ENCODE data around the gene DAW1.
A peak's percentile ranks its signal among the peaks of the same experiment; 100 is the strongest.

Gene DAW1

DNA sequence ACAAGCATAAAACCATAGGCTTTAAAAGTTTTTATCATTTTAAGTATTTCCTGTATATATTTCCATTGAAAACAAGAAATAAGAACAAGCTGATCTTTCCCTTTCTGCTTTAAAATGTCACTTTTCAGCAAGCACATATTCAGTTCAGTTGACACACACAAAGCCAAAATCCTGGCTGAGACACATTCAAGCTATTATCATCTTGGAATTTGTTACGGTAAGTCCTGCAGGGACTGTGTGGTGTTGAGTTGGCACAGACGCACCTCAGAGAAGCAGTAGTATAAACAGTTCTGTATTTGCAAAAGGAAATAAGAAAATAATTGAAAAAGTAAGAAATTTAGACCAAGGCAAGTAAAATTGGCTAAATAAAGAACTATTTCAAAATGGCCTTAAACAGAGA, 10.4 kb upstream of the DAW1 start:
- Histone ChIP-seq H3K9ac (ENCODE audit: low read length) (no peak overlapping the region), H3K9me2 (ENCODE audit: low read depth, low read length) (no peaks in the 10 kb centered on the region), H3K4me3 (ENCODE audit: low read depth, low read length, poor library complexity, severe bottlenecking) (no peak overlapping the region), H4K20me1 (ENCODE audit: insufficient read depth, low read length) (no peaks in the 10 kb centered on the region), H3K79me2 (ENCODE audit: insufficient read depth, low read length) (no peaks in the 10 kb centered on the region), H3F3A (ENCODE audit: insufficient read depth, low read length) (no peaks in the 10 kb centered on the region), H3K4me1 (ENCODE audit: insufficient read depth, low read length, severe bottlenecking) (no peaks in the 10 kb centered on the region), H3K27ac (ENCODE audit: low read depth, low read length, poor library complexity, severe bottlenecking) (no peak overlapping the region), H3K9me3 (ENCODE audit: low read length) (no peaks in the 10 kb centered on the region), H3K36me3 (ENCODE audit: insufficient read depth, low read length) (no peaks in the 10 kb centered on the region), H2AFZ (ENCODE audit: low read length) (no peak overlapping the region), H3K27me3 (ENCODE audit: insufficient read depth, low read length) (no peaks in the 10 kb centered on the region), H3K4me2 (ENCODE audit: low read length) (no peak overlapping the region)
- TF ChIP-seq CTCF (IDR thresholded peaks at IDR 0.05; ENCODE audit: low read length) (no peak), EZH2 (IDR thresholded peaks at IDR 0.05; ENCODE audit: borderline replicate concordance, low read length) (no peak)

GRCh38 chr2:227862227-227862740, 9.1 kb upstream of the DAW1 start:
- no peaks in the 10 kb centered on the region for H3K9me2 ChIP-seq (ENCODE audit: low read depth, low read length)
- H3K4me1 ChIP-seq (ENCODE audit: insufficient read depth, low read length, severe bottlenecking), result no peaks in the 10 kb centered on the region
- no peaks in the 10 kb centered on the region for H4K20me1 ChIP-seq (ENCODE audit: insufficient read depth, low read length)
- H3F3A ChIP-seq (ENCODE audit: insufficient read depth, low read length), result no peaks in the 10 kb centered on the region
- H2AFZ ChIP-seq (ENCODE audit: low read length), result no peak overlapping the region
- H3K27ac ChIP-seq (ENCODE audit: low read depth, low read length, poor library complexity, severe bottlenecking), result no peak overlapping the region
- no peak overlapping the region for H3K4me2 ChIP-seq (ENCODE audit: low read length)
- TF ChIP-seq EZH2 (IDR thresholded peaks at IDR 0.05; ENCODE audit: borderline replicate concordance, low read length) (no peak), CTCF (IDR thresholded peaks at IDR 0.05; ENCODE audit: low read length) (peak; percentile 63)
- H3K9me3 ChIP-seq (ENCODE audit: low read length), result no peaks in the 10 kb centered on the region
- no peak overlapping the region for H3K4me3 ChIP-seq (ENCODE audit: low read depth, low read length, poor library complexity, severe bottlenecking)
- no peaks in the 10 kb centered on the region for H3K79me2 ChIP-seq (ENCODE audit: insufficient read depth, low read length)
- no peaks in the 10 kb centered on the region for H3K27me3 ChIP-seq (ENCODE audit: insufficient read depth, low read length)
- H3K9ac ChIP-seq (ENCODE audit: low read length), result no peak overlapping the region
- no peaks in the 10 kb centered on the region for H3K36me3 ChIP-seq (ENCODE audit: insufficient read depth, low read length)

DNA sequence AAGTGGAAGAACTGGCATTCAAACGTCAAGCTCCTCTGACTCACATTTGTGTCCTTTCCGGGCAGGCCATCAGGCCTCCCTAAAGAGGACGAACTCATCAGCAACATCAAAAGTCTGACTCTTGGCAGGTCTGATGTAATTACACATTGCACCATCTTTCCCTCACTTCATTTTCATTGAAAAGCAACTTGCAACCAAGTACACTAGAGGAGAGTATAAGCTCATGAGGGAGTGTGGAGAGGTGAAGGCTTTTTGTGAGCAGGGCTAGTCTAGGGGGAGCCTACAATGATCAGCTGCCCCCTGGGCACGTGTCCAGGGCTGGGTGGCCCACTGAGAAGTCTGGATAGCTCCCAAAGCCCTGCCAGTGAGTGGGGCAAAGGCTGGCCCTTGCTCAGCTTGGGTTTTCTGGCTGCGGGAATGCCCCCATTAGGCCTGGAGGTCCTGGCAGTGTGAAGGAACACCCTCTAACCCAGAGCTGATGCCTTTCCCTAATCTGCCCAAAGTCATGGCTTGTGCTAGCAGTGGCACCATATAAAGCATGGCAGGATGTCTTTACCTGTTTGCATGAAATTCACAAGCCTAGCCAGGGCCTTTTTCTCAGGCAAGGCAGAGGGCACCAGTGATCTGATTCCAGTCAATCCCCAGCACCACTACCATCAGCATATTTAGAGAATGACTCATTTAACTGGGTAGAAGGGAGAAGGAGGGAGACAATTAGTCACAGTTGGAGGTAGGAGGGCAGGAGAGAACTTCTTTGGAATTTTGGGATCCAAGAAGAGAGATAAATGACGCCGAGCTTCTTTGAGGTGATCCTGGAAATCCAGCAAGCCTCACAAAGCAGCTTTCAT, 8.5 kb upstream of the DAW1 start:
- Histone ChIP-seq H3K9me3 (ENCODE audit: low read length) (no peaks in the 10 kb centered on the region), H3K9me2 (ENCODE audit: low read depth, low read length) (no peaks in the 10 kb centered on the region), H3K4me2 (ENCODE audit: low read length) (no peak overlapping the region), H3K79me2 (ENCODE audit: insufficient read depth, low read length) (no peaks in the 10 kb centered on the region), H4K20me1 (ENCODE audit: insufficient read depth, low read length) (no peaks in the 10 kb centered on the region), H2AFZ (ENCODE audit: low read length) (no peak overlapping the region), H3K36me3 (ENCODE audit: insufficient read depth, low read length) (no peaks in the 10 kb centered on the region), H3K4me1 (ENCODE audit: insufficient read depth, low read length, severe bottlenecking) (no peaks in the 10 kb centered on the region), H3K27me3 (ENCODE audit: insufficient read depth, low read length) (no peaks in the 10 kb centered on the region), H3K9ac (ENCODE audit: low read length) (no peak overlapping the region), H3K4me3 (ENCODE audit: low read depth, low read length, poor library complexity, severe bottlenecking) (no peak overlapping the region), H3F3A (ENCODE audit: insufficient read depth, low read length) (no peaks in the 10 kb centered on the region), H3K27ac (ENCODE audit: low read depth, low read length, poor library complexity, severe bottlenecking) (no peak overlapping the region)
- TF ChIP-seq CTCF (IDR thresholded peaks at IDR 0.05; ENCODE audit: low read length) (no peak), EZH2 (IDR thresholded peaks at IDR 0.05; ENCODE audit: borderline replicate concordance, low read length) (no peak)

Data from OCI-LY1 (cell line).